AG04450 (cell line): ENCODE results near the gene SPRTN. TPM values are rescaled to one million over a fixed set of nuclear protein-coding genes. Genes with fewer than 3 reads are reported as not detected.

Experiments used
- CTCF ChIA-PET: fragments of 300-600, 350-600 bp; formaldehyde crosslinking; extraction: SDS; loops from one replicate; lab custom pipeline; 2022; ENCODE audit warnings: antibody characterized with exemption, inconsistent platforms; lab: Charles Lee
- POLR2A ChIA-PET: fragments of 350-600 bp; formaldehyde crosslinking; extraction: SDS; loops from one replicate; lab custom pipeline; 2021; ENCODE audit warnings: antibody characterized with exemption, inconsistent platforms; lab: Yijun Ruan, JAX
- DNase-seq: peaks from one replicate; pipeline ENCODE4 v3.0.0-alpha.2; 2011; ENCODE audit warnings: low read depth, low spot score
- H3K27ac ChIP-seq: one replicate; pipeline ENCODE4 v1.5.1; 2012; ENCODE audit warnings: low read depth, low read length, control low read depth
- H3K27me3 ChIP-seq: one replicate; pipeline ENCODE4 v1.6.0; 2012; ENCODE audit warnings: low read length; ENCODE audit not compliant: control insufficient read depth, insufficient read depth
- H3K4me3 ChIP-seq: 2 replicates; pipeline ENCODE4 v1.5.1; 2011; ENCODE audit warnings: mild to moderate bottlenecking, low read depth, low read length, control low read depth
- H3K9me3 ChIP-seq: 2 replicates; pipeline ENCODE4 v1.5.1; 2012; ENCODE audit warnings: low read length; ENCODE audit not compliant: control insufficient read depth, insufficient read depth
- polyA plus RNA-seq: library from polyadenylated mRNA; depleted of rRNA; stranded (reverse); fragments of >200 nt; gene quantifications from 2 replicates; pipeline ENCODE4 v1.2.3, GENCODE V29; 2011; rRNA removed
- TF ChIP-seq, protein P1 (sequence below): IDR thresholded peaks from 2 replicates; pipeline ENCODE4 v1.5.1; 2011; ENCODE audit warnings: low read depth, low read length, control low read depth, inconsistent platforms

The SPRTN gene
- polyA plus RNA-seq, 1 experiment, result 12.6 TPM

DNA sequence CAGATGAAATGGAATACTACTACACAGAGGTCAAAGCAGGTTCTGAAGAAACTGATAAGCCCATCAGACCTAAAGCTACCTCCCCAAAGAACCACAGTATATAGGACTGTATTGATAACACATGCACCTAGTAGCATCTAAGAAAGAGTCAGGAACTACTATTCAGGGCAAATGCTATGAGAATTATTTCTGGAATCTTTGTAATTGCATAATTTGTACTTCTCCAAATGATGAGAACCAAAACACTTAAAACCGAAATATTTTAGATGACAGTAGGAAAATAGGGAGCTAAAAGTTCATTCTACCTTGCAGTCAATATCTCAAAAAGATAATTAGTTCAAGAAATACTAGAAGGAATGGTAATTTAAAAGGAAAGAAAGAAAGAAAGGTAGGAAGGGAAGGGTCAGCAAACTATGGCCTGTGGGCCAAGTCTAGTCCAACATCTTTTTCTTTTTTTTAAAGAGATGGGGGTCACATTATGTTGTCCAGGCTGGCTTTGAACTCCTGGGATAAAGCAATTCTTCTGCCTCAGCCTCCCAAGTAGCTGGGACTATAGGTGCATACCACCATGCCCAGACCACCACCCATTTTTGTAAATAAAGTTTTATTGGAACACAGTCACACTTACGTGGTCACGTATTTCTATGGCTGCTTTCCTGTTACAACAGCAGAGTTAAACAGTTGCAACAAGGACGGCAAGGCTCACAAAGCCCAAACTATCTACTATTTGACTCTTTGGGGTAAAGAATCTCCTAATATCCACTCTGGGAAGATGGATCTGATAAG, 60.0 kb downstream of the SPRTN start:
- no peak for DNase-seq
- TF ChIP-seq, protein P1, sequence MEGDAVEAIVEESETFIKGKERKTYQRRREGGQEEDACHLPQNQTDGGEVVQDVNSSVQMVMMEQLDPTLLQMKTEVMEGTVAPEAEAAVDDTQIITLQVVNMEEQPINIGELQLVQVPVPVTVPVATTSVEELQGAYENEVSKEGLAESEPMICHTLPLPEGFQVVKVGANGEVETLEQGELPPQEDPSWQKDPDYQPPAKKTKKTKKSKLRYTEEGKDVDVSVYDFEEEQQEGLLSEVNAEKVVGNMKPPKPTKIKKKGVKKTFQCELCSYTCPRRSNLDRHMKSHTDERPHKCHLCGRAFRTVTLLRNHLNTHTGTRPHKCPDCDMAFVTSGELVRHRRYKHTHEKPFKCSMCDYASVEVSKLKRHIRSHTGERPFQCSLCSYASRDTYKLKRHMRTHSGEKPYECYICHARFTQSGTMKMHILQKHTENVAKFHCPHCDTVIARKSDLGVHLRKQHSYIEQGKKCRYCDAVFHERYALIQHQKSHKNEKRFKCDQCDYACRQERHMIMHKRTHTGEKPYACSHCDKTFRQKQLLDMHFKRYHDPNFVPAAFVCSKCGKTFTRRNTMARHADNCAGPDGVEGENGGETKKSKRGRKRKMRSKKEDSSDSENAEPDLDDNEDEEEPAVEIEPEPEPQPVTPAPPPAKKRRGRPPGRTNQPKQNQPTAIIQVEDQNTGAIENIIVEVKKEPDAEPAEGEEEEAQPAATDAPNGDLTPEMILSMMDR, result no peak
- ChIA-PET POLR2A (no interaction called here), CTCF (interaction anchor here (0.8 to 1.0 kb wide), 2 partner anchors 16 to 192 kb away, joined by 3 read pairs; no protein-coding TSS in a partner anchor)
- Histone ChIP-seq H3K9me3 (no peaks in the 10 kb centered on the region), H3K27ac (no peak overlapping the region), H3K4me3 (no peak overlapping the region), H3K27me3 (no peaks in the 10 kb centered on the region)

DNA sequence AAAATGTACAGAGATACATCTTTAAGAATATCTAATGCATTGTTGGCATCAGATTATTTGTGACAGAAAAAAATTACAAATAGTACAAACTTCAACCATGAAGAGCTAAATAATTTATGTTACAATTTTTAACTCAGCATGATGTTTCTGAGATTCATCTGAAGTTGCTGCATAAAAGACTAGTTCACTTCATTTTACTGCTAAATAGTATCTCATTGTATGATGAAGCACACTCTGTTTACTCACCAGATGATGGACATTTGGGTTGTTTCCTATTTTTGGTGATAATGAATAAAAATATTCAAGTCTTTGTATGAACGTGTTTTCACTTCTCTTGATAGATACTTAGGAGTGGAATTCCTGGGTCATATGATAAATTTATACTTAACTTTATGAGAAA, 63.4 kb downstream of the SPRTN start:
- H3K27ac ChIP-seq, result no peak overlapping the region
- no peak overlapping the region for H3K4me3 ChIP-seq
- H3K9me3 ChIP-seq, result no peaks in the 10 kb centered on the region
- DNase-seq, result no peak
- no peaks in the 10 kb centered on the region for H3K27me3 ChIP-seq
- CTCF ChIA-PET, result interaction anchor here (0.8 kb wide), 1 partner anchor 189 kb away, joined by 3 read pairs; no protein-coding TSS in a partner anchor
- TF ChIP-seq, protein P1, result no peak
- POLR2A ChIA-PET, result no interaction called here

DNA sequence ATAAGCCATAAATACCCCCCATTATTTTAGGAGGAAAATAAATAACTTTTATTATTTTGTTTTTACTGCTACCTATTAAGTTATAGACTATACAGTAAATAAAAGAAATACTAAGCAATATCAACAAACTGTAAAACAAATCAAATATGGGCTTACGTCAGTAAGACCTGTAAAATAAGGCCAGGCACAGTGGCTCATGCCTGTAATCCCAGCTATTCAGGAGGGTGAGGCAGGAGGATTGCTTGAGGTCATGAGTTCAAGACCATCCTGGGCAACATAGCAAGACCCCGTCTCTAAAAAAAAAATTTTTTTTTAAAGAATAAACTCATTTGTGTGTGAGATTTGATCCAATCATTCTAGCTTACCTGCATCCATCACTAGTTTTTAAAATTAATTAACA, 66.2 kb downstream of the SPRTN start:
- Histone ChIP-seq H3K9me3 (no peaks in the 10 kb centered on the region), H3K27me3 (no peaks in the 10 kb centered on the region), H3K27ac (no peak overlapping the region), H3K4me3 (no peak overlapping the region)
- TF ChIP-seq, protein P1, result no peak
- ChIA-PET POLR2A (interaction anchor here (0.6 kb wide), 1 partner anchor 1233 kb away, joined by 9 read pairs; no protein-coding TSS in a partner anchor), CTCF (interaction anchor here (0.6 kb wide), 2 partner anchors 21 to 990 kb away, joined by 5 to 8 read pairs; no protein-coding TSS in a partner anchor)
- DNase-seq, result no peak

Other genes starting within 250 kb of the SPRTN start
- not detected in 2 replicates for gene TRIM67, start 176.2 kb upstream of the SPRTN start, polyA plus RNA-seq
- gene GNPAT, start 97.1 kb upstream of the SPRTN start, polyA plus RNA-seq, result 41.2 and 56.1 TPM in 2 replicates
- gene EXOC8, start 441 bp upstream of the SPRTN start, polyA plus RNA-seq, result 4.1 and 5.0 TPM in 2 replicates
- 31.9 and 48.2 TPM in 2 replicates for gene EGLN1, start 84.0 kb downstream of the SPRTN start, polyA plus RNA-seq
- gene TSNAX, start 190.4 kb downstream of the SPRTN start, polyA plus RNA-seq, result 33.0 and 35.6 TPM in 2 replicates